ENCODE data around the gene PLEKHH3.
"Not testable (repeated sequence)": the region's sequence is repeated elsewhere in the genome, so short reads cannot be mapped to it uniquely, and the experiment has no call there.

Gene PLEKHH3

DNA sequence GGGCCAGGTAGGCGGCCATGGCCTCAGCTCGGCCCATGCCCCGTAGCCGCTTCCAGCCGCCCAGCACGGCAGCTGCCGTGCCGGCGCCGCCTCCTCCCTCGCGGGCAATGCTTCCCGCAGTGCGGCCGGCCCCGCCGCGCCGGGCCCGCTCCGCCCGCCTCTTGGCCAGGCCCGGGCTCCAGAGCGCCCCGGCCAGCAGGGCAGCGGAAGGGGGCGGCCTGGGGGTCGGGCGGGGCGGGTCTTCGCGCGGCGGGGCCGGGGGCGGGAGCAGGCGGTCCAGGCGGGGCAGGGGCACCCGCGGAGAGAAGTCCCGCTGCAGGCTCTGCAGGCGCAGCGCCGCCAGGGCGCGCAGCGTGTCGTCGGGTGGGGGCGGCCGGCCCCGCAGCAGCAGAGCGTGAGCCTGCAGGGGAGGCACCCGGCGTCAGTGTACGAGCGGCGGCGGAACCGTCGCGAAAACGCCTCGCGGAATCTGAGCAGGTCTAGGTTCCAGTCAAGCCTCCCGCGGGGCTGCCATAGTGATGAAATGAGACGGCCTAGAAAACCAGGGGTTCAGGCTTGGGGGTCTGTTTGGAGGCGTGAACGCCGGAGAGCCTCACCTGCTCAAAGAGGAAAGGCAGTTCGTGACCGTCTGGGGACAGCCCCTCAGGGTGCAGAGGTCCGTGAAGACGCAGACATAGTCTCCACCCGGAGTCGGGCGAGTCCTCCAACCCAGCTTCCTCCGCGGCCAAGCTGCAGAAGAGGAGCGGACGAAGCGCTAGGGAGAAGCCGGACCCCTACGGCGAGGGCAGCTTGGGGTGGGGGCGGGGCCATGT lies 6.6 kb downstream of the PLEKHH3 start:
- DNase-seq: no peak

DNA sequence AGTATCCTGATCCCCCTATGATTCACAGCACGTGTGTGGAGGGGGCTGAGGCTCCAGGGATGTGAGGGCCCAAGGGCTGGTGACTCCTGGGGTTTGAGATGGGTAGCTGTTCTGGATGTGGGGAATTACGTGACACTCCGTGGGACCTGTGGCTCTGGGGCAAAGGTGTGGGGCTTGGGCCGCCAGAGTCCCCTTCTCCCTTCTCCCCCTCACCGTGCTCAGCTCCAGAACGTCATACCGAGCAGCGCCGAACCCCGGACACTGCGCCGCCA lies 7.2 kb downstream of the PLEKHH3 start:
- no peak for DNase-seq

DNA sequence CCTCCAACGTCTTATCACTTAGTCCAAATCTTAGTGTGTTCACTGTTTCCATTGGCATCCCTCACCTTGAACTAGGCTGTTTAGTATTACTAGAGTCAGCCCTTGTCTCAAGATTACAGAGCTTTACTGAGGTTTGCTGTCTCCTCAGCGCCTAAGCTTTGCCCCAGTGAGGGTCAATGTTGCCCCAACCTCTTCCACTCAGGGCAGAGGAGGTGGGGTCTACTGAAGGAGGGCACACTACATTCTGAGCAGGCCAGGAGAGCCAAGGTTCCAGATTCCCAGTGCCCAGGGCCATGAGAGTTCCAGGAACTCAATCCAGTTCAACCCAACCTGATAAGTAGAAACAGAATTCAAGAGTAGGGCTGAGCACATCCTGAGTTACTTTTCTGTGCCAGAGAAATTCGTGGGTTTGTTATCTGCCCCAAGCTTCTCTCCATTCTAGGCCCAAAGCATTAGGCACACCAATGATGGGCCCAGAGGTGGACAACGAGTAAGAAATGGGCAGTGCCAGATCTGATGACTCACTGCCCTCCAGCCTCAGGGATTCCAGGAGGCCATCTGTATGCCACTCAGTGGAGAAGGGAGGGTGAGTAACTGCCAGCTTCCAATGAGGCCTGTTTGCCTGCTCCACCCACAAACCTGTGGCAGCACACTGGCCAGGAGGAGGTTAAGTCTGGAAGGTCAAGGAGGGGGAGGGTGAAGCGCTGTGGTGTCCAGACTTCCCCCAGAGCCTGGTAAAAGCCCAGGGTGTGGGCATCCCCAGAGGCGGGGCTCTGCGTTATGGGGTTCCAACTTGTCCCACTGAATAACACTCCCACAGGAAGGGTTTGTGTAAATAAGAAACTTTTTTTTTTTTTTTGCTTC lies 9.5 kb downstream of the PLEKHH3 start:
- DNase-seq: peak; percentile 47

DNA sequence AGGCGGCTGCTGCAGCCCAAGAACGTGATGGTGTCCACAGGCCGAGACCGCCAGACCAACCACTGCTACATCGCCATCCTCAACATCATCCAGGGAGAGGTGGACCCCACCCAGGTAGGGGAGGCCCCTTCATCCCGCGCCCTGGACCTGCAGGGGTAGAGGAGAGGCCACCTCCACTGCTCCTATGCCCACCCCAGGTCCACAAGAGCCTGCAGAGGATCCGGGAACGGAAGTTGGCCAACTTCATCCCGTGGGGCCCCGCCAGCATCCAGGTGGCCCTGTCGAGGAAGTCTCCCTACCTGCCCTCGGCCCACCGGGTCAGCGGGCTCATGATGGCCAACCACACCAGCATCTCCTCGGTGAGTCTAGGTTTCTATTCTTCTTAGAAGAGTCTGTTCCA lies 10.7 kb downstream of the PLEKHH3 start:
- not testable (repeated sequence) for DNase-seq

GRCh38 chr17:42665581-42666001 lies 11.2 kb downstream of the PLEKHH3 start:
- DNase-seq: no peak

DNA sequence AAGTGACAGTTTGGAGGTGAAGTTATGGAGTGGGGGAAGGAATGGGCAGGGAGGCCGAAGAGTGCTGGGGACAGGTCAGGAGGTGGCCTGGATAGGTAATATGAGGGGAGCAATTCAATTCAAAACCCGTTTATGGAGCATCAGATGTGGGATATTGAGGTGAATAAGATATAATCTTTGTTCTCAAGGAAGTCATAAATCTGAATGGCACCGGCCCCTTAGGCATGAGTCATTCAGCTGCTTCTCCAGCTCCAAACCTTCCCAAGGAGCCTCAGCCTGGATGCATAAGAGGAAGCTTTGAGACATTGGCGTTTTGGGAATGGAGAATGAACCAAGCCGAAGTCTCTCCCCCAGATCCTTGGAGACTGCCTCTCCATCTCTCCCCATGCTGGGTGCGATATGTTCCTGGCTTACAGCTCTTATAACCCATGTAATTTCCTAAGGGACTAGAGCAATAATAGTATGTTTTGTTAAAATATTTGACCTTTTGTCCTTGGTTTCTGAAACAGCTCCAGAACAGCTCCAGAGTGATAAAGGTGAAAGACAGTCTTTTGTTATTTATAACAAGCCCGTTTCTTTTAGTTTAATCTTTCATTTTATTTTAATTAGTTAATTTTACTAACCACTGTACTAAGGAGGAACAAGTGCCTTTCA lies 16.0 kb downstream of the PLEKHH3 start:
- no peak for DNase-seq

DNA sequence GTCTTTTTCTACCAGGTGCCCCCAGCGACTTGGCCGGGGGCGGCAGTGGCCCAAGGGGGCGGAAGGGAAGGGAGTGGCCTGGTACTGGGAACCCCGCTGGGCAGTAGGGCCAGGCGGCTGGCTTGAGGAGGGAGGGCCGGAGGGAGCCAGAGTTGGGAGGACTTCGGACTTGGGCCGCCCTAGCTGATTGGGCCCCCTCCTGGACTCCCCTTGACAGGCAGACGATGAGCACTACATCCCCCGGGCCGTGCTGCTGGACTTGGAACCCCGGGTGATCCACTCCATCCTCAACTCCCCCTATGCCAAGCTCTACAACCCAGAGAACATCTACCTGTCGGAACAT lies 16.9 kb downstream of the PLEKHH3 start:
- not testable (repeated sequence) for DNase-seq

GRCh38 chr17:42659079-42659931 lies 17.5 kb downstream of the PLEKHH3 start, which contains the start of gene TUBG2:
Gene TUBG2 (plus strand): TSS chr17:42659284. CDS start chr17:42659504, 220 bp downstream.
- DNase-seq: peak; percentile 83

GRCh38 chr17:42657824-42658588 lies 18.8 kb downstream of the PLEKHH3 start:
- no peak for DNase-seq

DNA sequence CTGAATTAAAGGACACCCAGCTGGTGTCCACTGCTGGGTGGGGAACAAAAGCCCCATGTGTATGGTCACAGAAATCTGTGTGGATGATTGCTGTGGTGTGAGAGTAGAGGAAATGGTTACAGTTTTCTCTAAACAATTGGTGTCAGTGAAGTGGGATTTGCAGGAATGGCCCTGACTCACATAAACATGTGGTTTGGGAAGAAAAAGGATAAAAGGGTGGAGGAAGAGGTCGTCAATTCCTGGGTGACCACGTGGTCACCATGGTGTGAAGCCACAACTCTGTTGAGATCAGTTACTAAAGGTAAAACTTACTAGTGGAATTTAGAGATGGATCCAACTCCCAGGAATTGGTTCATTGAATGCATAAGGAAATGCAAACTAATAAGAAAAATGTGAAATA lies 21.3 kb downstream of the PLEKHH3 start:
- DNase-seq: no peak

DNA sequence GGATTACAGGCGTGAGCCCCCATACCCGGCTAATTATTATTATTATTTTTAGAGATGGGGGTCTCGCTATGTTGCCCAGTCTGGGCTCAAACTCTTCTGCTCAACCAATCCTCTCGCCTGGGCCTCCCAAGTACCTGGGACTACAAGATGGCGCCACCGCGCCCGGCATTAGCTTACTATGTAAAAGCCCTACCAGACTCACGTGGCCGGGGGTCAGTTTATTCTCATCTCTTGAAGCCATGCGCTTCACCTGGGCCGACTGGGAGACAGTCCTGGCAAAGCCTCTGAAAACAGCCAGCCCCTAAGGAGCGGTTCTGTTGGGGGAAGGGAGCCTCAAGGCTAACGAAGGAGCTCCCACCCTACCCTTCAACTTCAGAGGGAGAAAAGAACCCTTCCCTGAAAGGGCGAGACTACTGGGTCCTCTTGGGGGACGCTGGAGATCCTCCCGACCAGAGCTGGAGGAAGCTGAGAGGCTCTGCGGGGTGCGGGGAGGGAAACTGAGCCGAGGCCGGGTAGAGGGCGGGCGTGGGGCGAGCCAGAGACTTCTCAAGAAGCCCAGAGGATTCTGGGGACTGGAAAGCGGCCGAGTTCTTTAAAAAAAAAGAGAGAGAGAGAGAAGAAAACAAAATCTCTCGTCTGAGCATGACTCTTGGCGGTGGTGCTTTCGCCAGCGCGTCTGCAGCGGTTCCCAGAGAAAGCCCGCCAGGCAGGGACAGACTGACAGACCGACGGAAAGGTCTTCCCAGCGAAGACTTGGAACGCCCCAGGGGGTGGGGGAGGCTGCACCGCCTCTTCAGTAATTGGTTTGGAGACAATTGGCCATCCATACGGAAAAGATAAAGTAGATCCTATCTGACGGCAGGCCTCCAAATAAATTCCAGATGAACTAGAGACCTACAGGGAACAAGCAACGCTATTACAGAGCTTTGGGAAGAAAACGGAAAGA lies 23.3 kb downstream of the PLEKHH3 start:
- DNase-seq: no peak

- DNase-seq: no peak
Measured at GRCh38 chr17:42651392-42651791, 25.4 kb downstream of the PLEKHH3 start.

DNA sequence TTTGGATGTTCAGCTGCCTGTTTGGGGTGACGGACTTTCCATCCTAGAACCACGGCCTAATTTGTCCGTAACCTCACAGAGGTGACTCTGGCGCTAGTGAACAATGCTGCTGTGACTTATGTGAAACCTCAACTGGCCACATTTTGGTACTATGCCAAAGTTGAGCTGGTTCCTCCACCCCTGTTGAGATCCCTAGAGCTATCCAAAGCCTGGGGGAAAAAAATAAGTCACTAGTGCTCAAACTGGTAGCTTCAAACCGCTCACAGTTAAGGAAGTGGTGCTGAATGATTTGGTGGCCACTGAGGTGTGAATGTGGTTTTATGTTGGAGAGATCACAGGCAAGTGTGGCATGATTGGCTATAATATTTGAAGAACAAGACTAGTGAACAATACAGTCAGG lies 29.0 kb downstream of the PLEKHH3 start:
- DNase-seq: no peak

- no peak for DNase-seq
Measured at GRCh38 chr17:42642336-42642735, 34.5 kb downstream of the PLEKHH3 start.

- DNase-seq: no peak
Measured at GRCh38 chr17:42640121-42640520, 36.7 kb downstream of the PLEKHH3 start.

DNA sequence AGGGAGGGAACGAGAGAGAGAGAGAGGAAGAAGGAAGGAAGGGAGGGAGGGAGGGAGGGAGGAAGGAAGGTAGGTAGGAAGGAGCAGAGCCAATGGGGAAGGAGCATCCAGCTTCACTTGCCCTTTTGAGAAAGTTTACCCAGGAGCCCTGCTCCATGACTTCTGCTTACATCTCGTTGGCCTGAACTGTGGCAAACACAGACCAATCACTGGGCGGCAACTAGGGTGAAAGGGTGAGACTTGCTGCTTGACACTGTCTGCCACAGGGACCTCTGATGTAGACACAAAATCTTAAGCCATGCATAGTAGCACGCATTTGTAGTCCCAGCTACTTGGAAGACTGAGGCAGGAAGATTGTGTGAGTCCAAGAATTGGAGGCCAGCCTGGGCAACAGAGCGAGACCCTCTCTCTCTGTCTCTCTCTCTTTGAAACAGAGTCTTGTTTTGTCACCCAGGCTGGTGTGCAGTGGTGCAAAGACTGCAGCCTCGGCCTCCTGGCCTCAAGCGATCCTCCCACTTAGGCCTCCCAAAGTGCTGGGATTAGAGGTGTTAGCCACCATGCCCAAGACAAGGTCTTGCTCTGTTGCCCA lies 37.2 kb downstream of the PLEKHH3 start:
- no peak for DNase-seq

GRCh38 chr17:42632949-42633444 lies 43.8 kb downstream of the PLEKHH3 start:
- no peak for DNase-seq

GRCh38 chr17:42629411-42630009 lies 47.3 kb downstream of the PLEKHH3 start:
- peak; percentile 18 for DNase-seq

GRCh38 chr17:42627032-42627764 lies 49.6 kb downstream of the PLEKHH3 start:
- DNase-seq: not testable (repeated sequence)

Data from suppressor macrophage treated with lipopolysaccharide for 4 hours (primary cell).